Measurements from ENCODE around the gene RNF150.
A peak's percentile ranks its signal among the peaks of the same experiment; 100 is the strongest.

Gene RNF150

GRCh38 chr4:140924761-140925392, 208.4 kb downstream of the RNF150 start:
- DNase-seq (ENCODE audit: low read depth in 2 of 2), result no peak

GRCh38 chr4:140906993-140907962, 226.0 kb downstream of the RNF150 start:
- DNase-seq (ENCODE audit: low read depth in 2 of 2), result no peak

GRCh38 chr4:140904904-140905303, 228.4 kb downstream of the RNF150 start:
- no peak for DNase-seq (ENCODE audit: low read depth in 2 of 2)

GRCh38 chr4:140903522-140904475, 229.5 kb downstream of the RNF150 start:
- no peak for DNase-seq (ENCODE audit: low read depth in 2 of 2)

GRCh38 chr4:140901736-140902336, 231.4 kb downstream of the RNF150 start:
- no peak for DNase-seq (ENCODE audit: low read depth in 2 of 2)

GRCh38 chr4:140893939-140894338, 239.3 kb downstream of the RNF150 start:
- peak; percentile 87 to 91 for DNase-seq (ENCODE audit: low read depth in 2 of 2)

- DNase-seq (ENCODE audit: low read depth in 2 of 2), result no peak
Measured at GRCh38 chr4:140888054-140888453, 245.2 kb downstream of the RNF150 start.

GRCh38 chr4:140887467-140887866, 245.8 kb downstream of the RNF150 start:
- no peak for DNase-seq (ENCODE audit: low read depth in 2 of 2)

GRCh38 chr4:140884431-140885058, 248.7 kb downstream of the RNF150 start:
- DNase-seq (ENCODE audit: low read depth in 2 of 2), result peak; percentile 43 to 52

- no peak for DNase-seq (ENCODE audit: low read depth in 2 of 2)
Measured at GRCh38 chr4:140877781-140878180, 255.5 kb downstream of the RNF150 start.

- peak; percentile 24 to 34 for DNase-seq (ENCODE audit: low read depth in 2 of 2)
Measured at GRCh38 chr4:140876615-140877364, 256.5 kb downstream of the RNF150 start.

- DNase-seq (ENCODE audit: low read depth in 2 of 2), result no peak
Measured at GRCh38 chr4:140875746-140876452, 257.4 kb downstream of the RNF150 start.

- no peak for DNase-seq (ENCODE audit: low read depth in 2 of 2)
Measured at GRCh38 chr4:140874056-140874455, 259.2 kb downstream of the RNF150 start.

GRCh38 chr4:140871368-140871767, 261.9 kb downstream of the RNF150 start:
- no peak for DNase-seq (ENCODE audit: low read depth in 2 of 2)

GRCh38 chr4:140870427-140870826, 262.8 kb downstream of the RNF150 start:
- no peak for DNase-seq (ENCODE audit: low read depth in 2 of 2)

GRCh38 chr4:140869446-140869845, 263.8 kb downstream of the RNF150 start:
- DNase-seq (ENCODE audit: low read depth in 2 of 2), result no peak

- DNase-seq (ENCODE audit: low read depth in 2 of 2), result no peak
Measured at GRCh38 chr4:140867356-140867755, 265.9 kb downstream of the RNF150 start.

- DNase-seq (ENCODE audit: low read depth in 2 of 2), result no peak
Measured at GRCh38 chr4:140866492-140867005, 266.7 kb downstream of the RNF150 start.
